Activated T-cell treated with anti-CD3 and anti-CD28 coated beads for 1 hour (primary cell): ENCODE measurements around the gene ITGA3.

ENCODE experiments used
- DNase-seq: peaks from one replicate; pipeline ENCODE4 v3.0.0-alpha.2; 2020; ENCODE audit warnings: low read depth

Gene ITGA3

GRCh38 chr17:50055426-50056216 lies at the start of gene ITGA3:
Gene ITGA3, plus strand, starts transcription at chr17:50056110. Its CDS starts 330 bp downstream, at chr17:50056440.
- peak; percentile 52 for DNase-seq

GRCh38 chr17:50009282-50009681 lies 46.6 kb upstream of the ITGA3 start:
- DNase-seq = no peak

GRCh38 chr17:50013079-50013478 lies 42.8 kb upstream of the ITGA3 start:
- no peak for DNase-seq

- no peak for DNase-seq
These were observed 41.3 kb upstream of the ITGA3 start for GRCh38 chr17:50014471-50015088.

- DNase-seq = no peak
These were observed 40.8 kb upstream of the ITGA3 start for GRCh38 chr17:50015146-50015545.

- no peak for DNase-seq
These were observed 37.0 kb upstream of the ITGA3 start for GRCh38 chr17:50018909-50019308.

GRCh38 chr17:50020841-50021599 lies 34.9 kb upstream of the ITGA3 start:
- no peak for DNase-seq

- no peak for DNase-seq
These were observed 34.1 kb upstream of the ITGA3 start for GRCh38 chr17:50021681-50022370.

- DNase-seq = no peak
These were observed 33.3 kb upstream of the ITGA3 start for GRCh38 chr17:50022463-50023130.

- no peak for DNase-seq
These were observed 32.4 kb upstream of the ITGA3 start for GRCh38 chr17:50023520-50023919.

- no peak for DNase-seq
These were observed 31.1 kb upstream of the ITGA3 start for GRCh38 chr17:50024808-50025207.

GRCh38 chr17:50026046-50026675 lies 29.7 kb upstream of the ITGA3 start:
- DNase-seq = no peak

- peak; percentile 76 for DNase-seq
These were observed 29.1 kb upstream of the ITGA3 start for GRCh38 chr17:50026837-50027171.

- no peak for DNase-seq
These were observed 28.6 kb upstream of the ITGA3 start for GRCh38 chr17:50027172-50027880.

- no peak for DNase-seq
These were observed 27.8 kb upstream of the ITGA3 start for GRCh38 chr17:50027881-50028735.

- DNase-seq = no peak
These were observed 27.2 kb upstream of the ITGA3 start for GRCh38 chr17:50028736-50029120.

GRCh38 chr17:50029185-50029584 lies 26.7 kb upstream of the ITGA3 start:
- no peak for DNase-seq

GRCh38 chr17:50033316-50033715 lies 22.6 kb upstream of the ITGA3 start:
- DNase-seq = no peak

- DNase-seq = no peak
These were observed 21.2 kb upstream of the ITGA3 start for GRCh38 chr17:50034498-50035364.
